ENCODE results near the gene PTPN3.

GRCh38 chr9:109336409-109336808 lies 161.7 kb downstream of the PTPN3 start:
- TF ChIP-seq TAF1 (IDR thresholded peaks at IDR 0.05; ENCODE audit: borderline replicate concordance, low read depth, low read length) (no peak), POLR2A (IDR thresholded peaks at IDR 0.05; ENCODE audit: low read depth, low read length) (no peak), POLR2AphosphoS5 (IDR thresholded peaks at IDR 0.05; ENCODE audit: low read depth, low read length) (no peak)

All from GM12892 (cell line).